Measurements from ENCODE around the gene TPSB2.

TPSB2 gene

GRCh38 chr16:1181404-1182315 lies 48.3 kb downstream of the TPSB2 start:
- H3K27ac ChIP-seq (ENCODE audit: low read length, poor library complexity, severe bottlenecking): peak overlapping the region; percentile 73
- H3K36me3 ChIP-seq (ENCODE audit: control insufficient read depth in 1 of 2, insufficient read depth in 2 of 2, low read depth in 1 of 2, low read length in 2 of 2): peaks cover 0 to 4% of the 10 kb centered on the region in 2 experiments
- H2BK5ac ChIP-seq (ENCODE audit: low read depth, low read length, poor library complexity, severe bottlenecking): peak overlapping the region; percentile 81
- H3K14ac ChIP-seq (ENCODE audit: low read length in 2 of 2): peak overlapping the region in 1 of 2 experiments; percentile 0
- peak overlapping the region; percentile 78 for H4K8ac ChIP-seq (ENCODE audit: low read length)
- peak overlapping the region; percentile 34 to 91 for H2BK12ac ChIP-seq (ENCODE audit: low read length in 2 of 2)
- H3K4me3 ChIP-seq (ENCODE audit: insufficient read depth in 1 of 2, low read depth in 1 of 2, low read length in 2 of 2): no peak overlapping the region
- no peak overlapping the region for H3K23ac ChIP-seq (ENCODE audit: low read length in 2 of 2)
- H3K18ac ChIP-seq (ENCODE audit: low read depth in 1 of 2, low read length in 2 of 2): peak overlapping the region; percentile 61 to 69
- 82% methylated on average over 32 of the region's 39 CpGs for WGBS
- H2AFZ ChIP-seq (ENCODE audit: low read depth, low read length): no peak overlapping the region
- peaks cover 52% of the 10 kb centered on the region for H3K4me1 ChIP-seq (ENCODE audit: control insufficient read depth, insufficient read depth, low read depth, low read length)
- peaks cover 0 to 29% of the 10 kb centered on the region in 2 experiments for H3K27me3 ChIP-seq (ENCODE audit: control insufficient read depth in 1 of 2, insufficient read depth in 1 of 2, low read length in 2 of 2)
- H3K4ac ChIP-seq (ENCODE audit: low read depth in 1 of 2, low read length in 2 of 2): peak overlapping the region; percentile 33 to 84
- no peak overlapping the region for H3K9ac ChIP-seq (ENCODE audit: low read length)
- peak overlapping the region; percentile 54 for H2BK120ac ChIP-seq (ENCODE audit: low read depth, low read length)
- DNase-seq: no peak
- peak overlapping the region; percentile 60 for H3K4me2 ChIP-seq (ENCODE audit: low read length, poor library complexity, severe bottlenecking)
- peak overlapping the region; percentile 71 for H4K91ac ChIP-seq (ENCODE audit: low read length)
- H3K79me1 ChIP-seq (replicated peaks; ENCODE audit: low read length, poor library complexity, severe bottlenecking): no peaks in the 10 kb centered on the region
- H3K9me3 ChIP-seq (ENCODE audit: control insufficient read depth, low read length): no peaks in the 10 kb centered on the region
- peak overlapping the region; percentile 60 for H2BK15ac ChIP-seq (ENCODE audit: low read depth, poor library complexity, severe bottlenecking)
- H2AK5ac ChIP-seq (ENCODE audit: low read length, severe bottlenecking): peak overlapping the region; percentile 90

GRCh38 chr16:1180549-1181403 lies 49.2 kb downstream of the TPSB2 start:
- Histone ChIP-seq H3K27me3 (ENCODE audit: control insufficient read depth in 1 of 2, insufficient read depth in 1 of 2, low read length in 2 of 2) (peaks cover 3 to 36% of the 10 kb centered on the region in 2 experiments), H3K9me3 (ENCODE audit: control insufficient read depth, low read length) (no peaks in the 10 kb centered on the region), H3K23ac (ENCODE audit: low read length in 2 of 2) (no peak overlapping the region), H3K36me3 (ENCODE audit: control insufficient read depth in 1 of 2, insufficient read depth in 2 of 2, low read depth in 1 of 2, low read length in 2 of 2) (peaks cover 0 to 4% of the 10 kb centered on the region in 2 experiments), H3K4ac (ENCODE audit: low read depth in 1 of 2, low read length in 2 of 2) (peak overlapping the region in 1 of 2 experiments; percentile 54), H3K9ac (ENCODE audit: low read length) (no peak overlapping the region), H4K8ac (ENCODE audit: low read length) (no peak overlapping the region), H3K79me1 (replicated peaks; ENCODE audit: low read length, poor library complexity, severe bottlenecking) (no peaks in the 10 kb centered on the region), H2AFZ (ENCODE audit: low read depth, low read length) (no peak overlapping the region), H3K4me2 (ENCODE audit: low read length, poor library complexity, severe bottlenecking) (no peak overlapping the region), H3K18ac (ENCODE audit: low read depth in 1 of 2, low read length in 2 of 2) (peak overlapping the region in 1 of 2 experiments; percentile 34), H3K27ac (ENCODE audit: low read length, poor library complexity, severe bottlenecking) (no peak overlapping the region), H3K14ac (ENCODE audit: low read length in 2 of 2) (no peak overlapping the region), H2BK12ac (ENCODE audit: low read length in 2 of 2) (peak overlapping the region in 1 of 2 experiments; percentile 25), H2AK5ac (ENCODE audit: low read length, severe bottlenecking) (peak overlapping the region; percentile 49), H3K4me3 (ENCODE audit: insufficient read depth in 1 of 2, low read depth in 1 of 2, low read length in 2 of 2) (no peak overlapping the region), H4K91ac (ENCODE audit: low read length) (peak overlapping the region; percentile 48), H3K4me1 (ENCODE audit: control insufficient read depth, insufficient read depth, low read depth, low read length) (peaks cover 60% of the 10 kb centered on the region), H2BK15ac (ENCODE audit: low read depth, poor library complexity, severe bottlenecking) (peak overlapping the region; percentile 41), H2BK120ac (ENCODE audit: low read depth, low read length) (no peak overlapping the region), H2BK5ac (ENCODE audit: low read depth, low read length, poor library complexity, severe bottlenecking) (no peak overlapping the region)
- 82% methylated on average over 38 of the region's 38 CpGs for WGBS
- DNase-seq: no peak

Data from mesenchymal stem cell (in vitro differentiated cells and primary cell).